ENCODE measurements around the gene RNF25. TPM values are rescaled to one million over a fixed set of nuclear protein-coding genes. Genes with fewer than 3 reads are reported as not detected.

Gene RNF25
- total RNA-seq, 1 experiment from 2014 or later: 32.1 TPM

- no peak overlapping the region for H3K4me3 Mint-ChIP-seq (ENCODE audit: unreplicated experiment)
- no peaks in the 10 kb centered on the region for H3K27me3 Mint-ChIP-seq (ENCODE audit: insufficient read depth, unreplicated experiment)
- no peak for TF ChIP-seq CTCF (IDR thresholded peaks at IDR 0.05; ENCODE audit: insufficient read depth in 1 of 2, low read depth in 1 of 2, low read length in 1 of 2, severe bottlenecking in 1 of 2, unreplicated experiment in 1 of 2)
- peaks cover 9% of the 10 kb centered on the region for H3K36me3 ChIP-seq (ENCODE audit: control insufficient read depth, insufficient read depth, low read length)
- POLR2A ChIA-PET: no interaction called here
- intact Hi-C loops (cut with micrococcal nuclease; ENCODE audit: unreplicated experiment): loop anchor here (10.0 kb wide), 1 partner anchor 370 kb away; the partner anchor contains the start of genes AAMP and PNKD
- H3K27ac Mint-ChIP-seq (ENCODE audit: unreplicated experiment): no peak overlapping the region
- no peaks in the 10 kb centered on the region for H3K9me3 ChIP-seq
- no peaks in the 10 kb centered on the region for H3K4me1 Mint-ChIP-seq (ENCODE audit: low read depth, unreplicated experiment)
- no peak for DNase-seq
- H3K4me1 ChIP-seq: no peaks in the 10 kb centered on the region
- CTCF ChIA-PET: no interaction called here
- H3K4me3 ChIP-seq (ENCODE audit: low read depth, low read length): no peak overlapping the region
- no peaks in the 10 kb centered on the region for H3K9me3 Mint-ChIP-seq (ENCODE audit: unreplicated experiment)
- H3K27me3 ChIP-seq (replicated peaks; ENCODE audit: control insufficient read depth, insufficient read depth, low read length): no peaks in the 10 kb centered on the region
- H3K36me3 Mint-ChIP-seq (ENCODE audit: insufficient read depth, unreplicated experiment): peaks cover 56% of the 10 kb centered on the region
- no TSS peak for BruUV-seq (replicated peaks)
These were observed 26.7 kb downstream of the RNF25 start for GRCh38 chr2:218645126-218645525.

- H3K4me3 ChIP-seq (ENCODE audit: low read depth, low read length): no peak overlapping the region
- intact Hi-C loops (cut with micrococcal nuclease; ENCODE audit: unreplicated experiment): loop anchor here (10.0 kb wide), 1 partner anchor 370 kb away; the partner anchor contains the start of genes AAMP and PNKD
- DNase-seq: no peak
- H3K9me3 ChIP-seq: no peaks in the 10 kb centered on the region
- no TSS peak for BruUV-seq (replicated peaks)
- POLR2A ChIA-PET: no interaction called here
- no peak for TF ChIP-seq CTCF (IDR thresholded peaks at IDR 0.05; ENCODE audit: insufficient read depth in 1 of 2, low read depth in 1 of 2, low read length in 1 of 2, severe bottlenecking in 1 of 2, unreplicated experiment in 1 of 2)
- no peaks in the 10 kb centered on the region for H3K9me3 Mint-ChIP-seq (ENCODE audit: unreplicated experiment)
- no peak overlapping the region for H3K4me3 Mint-ChIP-seq (ENCODE audit: unreplicated experiment)
- no peaks in the 10 kb centered on the region for H3K27me3 Mint-ChIP-seq (ENCODE audit: insufficient read depth, unreplicated experiment)
- H3K36me3 Mint-ChIP-seq (ENCODE audit: insufficient read depth, unreplicated experiment): peaks cover 57% of the 10 kb centered on the region
- H3K4me1 Mint-ChIP-seq (ENCODE audit: low read depth, unreplicated experiment): no peaks in the 10 kb centered on the region
- CTCF ChIA-PET: no interaction called here
- H3K27me3 ChIP-seq (replicated peaks; ENCODE audit: control insufficient read depth, insufficient read depth, low read length): no peaks in the 10 kb centered on the region
- H3K36me3 ChIP-seq (ENCODE audit: control insufficient read depth, insufficient read depth, low read length): peaks cover 9% of the 10 kb centered on the region
- no peaks in the 10 kb centered on the region for H3K4me1 ChIP-seq
- H3K27ac Mint-ChIP-seq (ENCODE audit: unreplicated experiment): no peak overlapping the region
These were observed 27.1 kb downstream of the RNF25 start for GRCh38 chr2:218644721-218645120.

- TF ChIP-seq CTCF (IDR thresholded peaks at IDR 0.05; ENCODE audit: insufficient read depth in 1 of 2, low read depth in 1 of 2, low read length in 1 of 2, severe bottlenecking in 1 of 2, unreplicated experiment in 1 of 2): no peak
- Mint-ChIP-seq H3K9me3 (ENCODE audit: unreplicated experiment) (no peaks in the 10 kb centered on the region), H3K27me3 (ENCODE audit: insufficient read depth, unreplicated experiment) (no peaks in the 10 kb centered on the region), H3K4me3 (ENCODE audit: unreplicated experiment) (no peak overlapping the region), H3K27ac (ENCODE audit: unreplicated experiment) (no peak overlapping the region), H3K36me3 (ENCODE audit: insufficient read depth, unreplicated experiment) (peaks cover 56% of the 10 kb centered on the region), H3K4me1 (ENCODE audit: low read depth, unreplicated experiment) (no peaks in the 10 kb centered on the region)
- DNase-seq: no peak
- H3K27me3 ChIP-seq (replicated peaks; ENCODE audit: control insufficient read depth, insufficient read depth, low read length): no peaks in the 10 kb centered on the region
- no peaks in the 10 kb centered on the region for H3K4me1 ChIP-seq
- BruUV-seq (replicated peaks): TSS peak; percentile 21
- intact Hi-C loops (cut with micrococcal nuclease; ENCODE audit: unreplicated experiment): loop anchor here (10.0 kb wide), 1 partner anchor 369 kb away; the partner anchor contains the start of genes AAMP and PNKD
- peaks cover 9% of the 10 kb centered on the region for H3K36me3 ChIP-seq (ENCODE audit: control insufficient read depth, insufficient read depth, low read length)
- CTCF ChIA-PET: no interaction called here
- POLR2A ChIA-PET: no interaction called here
- H3K4me3 ChIP-seq (ENCODE audit: low read depth, low read length): no peak overlapping the region
- H3K9me3 ChIP-seq: no peaks in the 10 kb centered on the region
These were observed 28.0 kb downstream of the RNF25 start for GRCh38 chr2:218643751-218644310.

All from Caco-2 (cell line).